Glomerular visceral epithelial cell (primary cell): ENCODE results near the gene XPR1.
A peak's percentile ranks its signal among the peaks of the same experiment; 100 is the strongest.
"Not testable (repeated sequence)": the region's sequence is repeated elsewhere in the genome, so short reads cannot be mapped to it uniquely, and the experiment has no call there.

Experiments
- DNase-seq: peaks from one replicate; pipeline ENCODE4 v3.0.0-alpha.2; 2016; ENCODE audit errors: extremely low spot score

Gene XPR1

GRCh38 chr1:180722586-180722985 is 90.8 kb downstream of the XPR1 start:
- no peak for DNase-seq

GRCh38 chr1:180724055-180724454 is 92.2 kb downstream of the XPR1 start:
- no peak for DNase-seq

- not testable (repeated sequence) for DNase-seq
Measured at GRCh38 chr1:180726024-180726423, 94.2 kb downstream of the XPR1 start.

GRCh38 chr1:180727751-180728150 is 95.9 kb downstream of the XPR1 start:
- DNase-seq = not testable (repeated sequence)

- DNase-seq = no peak
Measured at GRCh38 chr1:180728472-180729106, 96.8 kb downstream of the XPR1 start.

GRCh38 chr1:180731131-180731530 is 99.3 kb downstream of the XPR1 start:
- DNase-seq = no peak

GRCh38 chr1:180732866-180733265 is 101.0 kb downstream of the XPR1 start:
- DNase-seq = no peak

- DNase-seq = no peak
Measured at GRCh38 chr1:180734366-180734765, 102.5 kb downstream of the XPR1 start.

- no peak for DNase-seq
Measured at GRCh38 chr1:180742663-180743062, 110.8 kb downstream of the XPR1 start.

- DNase-seq = no peak
Measured at GRCh38 chr1:180743868-180744267, 112.0 kb downstream of the XPR1 start.

GRCh38 chr1:180745098-180745497 is 113.3 kb downstream of the XPR1 start:
- DNase-seq = no peak

- DNase-seq = peak; percentile 6
Measured at GRCh38 chr1:180751921-180752320, 120.1 kb downstream of the XPR1 start.

- no peak for DNase-seq
Measured at GRCh38 chr1:180754453-180754852, 122.6 kb downstream of the XPR1 start.

GRCh38 chr1:180757657-180758056 is 125.8 kb downstream of the XPR1 start:
- DNase-seq = no peak

- DNase-seq = no peak
Measured at GRCh38 chr1:180762796-180763195, 131.0 kb downstream of the XPR1 start.

- DNase-seq = no peak
Measured at GRCh38 chr1:180765151-180765550, 133.3 kb downstream of the XPR1 start.

GRCh38 chr1:180769889-180770288 is 138.1 kb downstream of the XPR1 start:
- DNase-seq = no peak

GRCh38 chr1:180773210-180773865 is 141.5 kb downstream of the XPR1 start:
- DNase-seq = peak; percentile 22

GRCh38 chr1:180775801-180776200 is 144.0 kb downstream of the XPR1 start:
- DNase-seq = no peak

GRCh38 chr1:180777072-180777689 is 145.4 kb downstream of the XPR1 start:
- DNase-seq = no peak

GRCh38 chr1:180778782-180779398 is 147.1 kb downstream of the XPR1 start:
- DNase-seq = peak; percentile 9

GRCh38 chr1:180779584-180779983 is 147.8 kb downstream of the XPR1 start:
- no peak for DNase-seq

- DNase-seq = no peak
Measured at GRCh38 chr1:180781718-180782117, 149.9 kb downstream of the XPR1 start.
